ENCODE data around the gene RAB7A. TPM values are rescaled to one million over a fixed set of nuclear protein-coding genes. Genes with fewer than 3 reads are reported as not detected.

The RAB7A gene
- total RNA-seq, 1 donor from 2014 or later: 338 TPM

GRCh38 chr3:128858167-128858566, 132.2 kb downstream of the RAB7A start:
- Mint-ChIP-seq H3K4me3 (no peak overlapping the region), H3K36me3 (ENCODE audit: low read depth) (peaks cover 4% of the 10 kb centered on the region), H3K4me1 (no peaks in the 10 kb centered on the region), H3K27me3 (no peaks in the 10 kb centered on the region), H3K27ac (no peak overlapping the region), H3K9me3 (peaks cover 18% of the 10 kb centered on the region)
- intact Hi-C loops (cut with micrococcal nuclease): no loop called here
- no peak for DNase-seq

GRCh38 chr3:128859630-128860029, 133.6 kb downstream of the RAB7A start:
- H3K9me3 Mint-ChIP-seq: peaks cover 9% of the 10 kb centered on the region
- H3K27me3 Mint-ChIP-seq: no peaks in the 10 kb centered on the region
- H3K36me3 Mint-ChIP-seq (ENCODE audit: low read depth): peaks cover 4% of the 10 kb centered on the region
- no peak overlapping the region for H3K27ac Mint-ChIP-seq
- no peak for DNase-seq
- H3K4me3 Mint-ChIP-seq: no peak overlapping the region
- peaks cover under 1% of the 10 kb centered on the region for H3K4me1 Mint-ChIP-seq
- intact Hi-C loops (cut with micrococcal nuclease): no loop called here

GRCh38 chr3:128861491-128861890, 135.5 kb downstream of the RAB7A start:
- H3K27me3 Mint-ChIP-seq: no peaks in the 10 kb centered on the region
- H3K4me3 Mint-ChIP-seq: no peak overlapping the region
- H3K9me3 Mint-ChIP-seq: peaks cover 8% of the 10 kb centered on the region
- no peak for DNase-seq
- peaks cover 2% of the 10 kb centered on the region for H3K4me1 Mint-ChIP-seq
- H3K27ac Mint-ChIP-seq: no peak overlapping the region
- intact Hi-C loops (cut with micrococcal nuclease): no loop called here
- H3K36me3 Mint-ChIP-seq (ENCODE audit: low read depth): peaks cover 4% of the 10 kb centered on the region

GRCh38 chr3:128863560-128863959, 137.6 kb downstream of the RAB7A start:
- intact Hi-C loops (cut with micrococcal nuclease): no loop called here
- H3K9me3 Mint-ChIP-seq: peaks cover 8% of the 10 kb centered on the region
- H3K27ac Mint-ChIP-seq: no peak overlapping the region
- no peak for DNase-seq
- peaks cover 4% of the 10 kb centered on the region for H3K36me3 Mint-ChIP-seq (ENCODE audit: low read depth)
- H3K27me3 Mint-ChIP-seq: no peaks in the 10 kb centered on the region
- H3K4me1 Mint-ChIP-seq: peaks cover 5% of the 10 kb centered on the region
- no peak overlapping the region for H3K4me3 Mint-ChIP-seq

Other genes with a start within 250 kb of the RAB7A start
- not detected in 2 replicates for gene GATA2, start 233.0 kb upstream of the RAB7A start, total RNA-seq
- gene RPN1, start 75.4 kb upstream of the RAB7A start, total RNA-seq: 192 and 194 TPM in 2 replicates
- 68.5 and 69.2 TPM in 2 replicates for gene ACAD9, start 153.4 kb downstream of the RAB7A start, total RNA-seq